GM12872 (cell line): ENCODE measurements around the gene GNG8.

Source experiments
- TF ChIP-seq, protein P1 (sequence below): IDR thresholded peaks from 3 replicates; pipeline ENCODE4 v1.5.1; 2011; ENCODE audit warnings: low read depth, mild to moderate bottlenecking, low read length, moderate library complexity; ENCODE audit not compliant: insufficient read depth

GNG8 gene

DNA sequence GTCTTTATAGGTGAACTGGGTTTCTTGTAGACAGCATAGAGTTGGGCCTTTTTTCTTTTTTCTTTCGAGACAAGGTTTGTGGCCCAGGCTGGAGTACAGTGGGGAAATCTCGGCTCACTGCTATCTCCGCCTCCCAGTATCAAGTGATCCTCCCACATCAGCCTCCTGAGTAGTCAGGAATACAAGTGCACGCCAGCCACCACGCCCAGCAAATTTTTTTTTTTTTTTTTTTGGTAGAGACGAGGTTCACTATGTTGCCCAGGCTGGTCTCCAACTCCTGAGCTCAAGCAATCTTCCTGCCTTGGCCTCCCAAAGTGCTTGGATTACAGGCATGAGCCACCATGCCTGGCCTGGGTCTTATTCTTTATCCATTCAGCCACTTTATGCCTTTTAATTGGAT, 40.0 kb downstream of the GNG8 start:
- TF ChIP-seq, protein P1, sequence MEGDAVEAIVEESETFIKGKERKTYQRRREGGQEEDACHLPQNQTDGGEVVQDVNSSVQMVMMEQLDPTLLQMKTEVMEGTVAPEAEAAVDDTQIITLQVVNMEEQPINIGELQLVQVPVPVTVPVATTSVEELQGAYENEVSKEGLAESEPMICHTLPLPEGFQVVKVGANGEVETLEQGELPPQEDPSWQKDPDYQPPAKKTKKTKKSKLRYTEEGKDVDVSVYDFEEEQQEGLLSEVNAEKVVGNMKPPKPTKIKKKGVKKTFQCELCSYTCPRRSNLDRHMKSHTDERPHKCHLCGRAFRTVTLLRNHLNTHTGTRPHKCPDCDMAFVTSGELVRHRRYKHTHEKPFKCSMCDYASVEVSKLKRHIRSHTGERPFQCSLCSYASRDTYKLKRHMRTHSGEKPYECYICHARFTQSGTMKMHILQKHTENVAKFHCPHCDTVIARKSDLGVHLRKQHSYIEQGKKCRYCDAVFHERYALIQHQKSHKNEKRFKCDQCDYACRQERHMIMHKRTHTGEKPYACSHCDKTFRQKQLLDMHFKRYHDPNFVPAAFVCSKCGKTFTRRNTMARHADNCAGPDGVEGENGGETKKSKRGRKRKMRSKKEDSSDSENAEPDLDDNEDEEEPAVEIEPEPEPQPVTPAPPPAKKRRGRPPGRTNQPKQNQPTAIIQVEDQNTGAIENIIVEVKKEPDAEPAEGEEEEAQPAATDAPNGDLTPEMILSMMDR, result no peak

DNA sequence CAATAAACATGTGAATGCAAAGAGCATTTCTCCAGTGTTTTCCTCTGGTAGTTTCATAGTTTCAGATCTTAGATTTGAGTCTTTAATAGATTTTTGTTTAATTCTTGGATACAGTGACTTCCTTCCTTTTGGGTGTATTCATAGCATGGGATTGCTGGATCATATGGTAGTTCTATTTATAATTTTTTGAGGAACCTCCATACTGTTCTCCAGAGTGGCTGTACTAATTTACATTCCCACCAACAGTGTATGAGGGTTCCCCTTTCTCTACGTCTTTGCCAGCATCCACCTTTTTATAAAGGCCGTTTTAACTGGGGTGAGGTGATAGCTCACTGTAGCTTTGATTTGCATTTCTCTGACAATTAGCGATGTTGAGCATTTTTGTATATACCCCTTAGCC, 44.1 kb downstream of the GNG8 start:
- TF ChIP-seq, protein P1, result no peak

DNA sequence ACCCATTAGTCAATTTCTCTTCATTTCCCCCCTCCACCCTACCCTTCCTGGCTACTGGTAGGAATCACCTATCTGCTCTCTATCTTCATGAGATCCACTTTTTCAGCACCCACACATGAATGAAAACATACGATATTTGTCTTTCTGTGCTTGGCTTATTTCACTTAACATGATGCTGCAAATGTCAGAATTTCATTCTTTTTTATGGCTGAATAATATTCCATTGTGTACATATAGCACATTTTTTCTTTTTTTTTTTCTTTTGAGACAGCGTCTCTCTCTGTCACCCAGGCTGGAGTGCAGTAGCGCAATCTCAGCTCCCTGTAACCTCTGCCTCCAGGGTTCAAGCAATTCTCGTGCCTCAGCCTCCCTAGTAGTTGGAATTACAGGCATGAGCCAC, 44.7 kb downstream of the GNG8 start:
- TF ChIP-seq, protein P1, result no peak

DNA sequence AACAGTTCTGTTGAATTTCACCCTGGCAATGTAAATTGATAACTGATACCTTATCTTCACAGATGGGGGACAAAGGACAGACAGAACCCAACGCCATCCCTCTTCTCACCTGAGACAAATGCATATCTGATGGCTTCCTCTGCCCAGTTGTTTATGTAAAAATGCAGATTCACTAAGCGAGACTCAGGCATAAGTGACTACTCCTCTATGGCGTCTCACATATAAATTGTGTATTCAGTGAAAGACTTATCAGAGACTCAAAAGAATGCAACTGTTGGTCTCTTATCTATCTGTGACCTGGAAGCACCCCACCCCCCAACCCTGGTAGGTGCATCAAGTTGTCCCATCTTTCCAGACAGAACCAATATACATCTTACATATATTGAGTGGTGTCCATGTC, 48.1 kb downstream of the GNG8 start:
- TF ChIP-seq, protein P1, result no peak

DNA sequence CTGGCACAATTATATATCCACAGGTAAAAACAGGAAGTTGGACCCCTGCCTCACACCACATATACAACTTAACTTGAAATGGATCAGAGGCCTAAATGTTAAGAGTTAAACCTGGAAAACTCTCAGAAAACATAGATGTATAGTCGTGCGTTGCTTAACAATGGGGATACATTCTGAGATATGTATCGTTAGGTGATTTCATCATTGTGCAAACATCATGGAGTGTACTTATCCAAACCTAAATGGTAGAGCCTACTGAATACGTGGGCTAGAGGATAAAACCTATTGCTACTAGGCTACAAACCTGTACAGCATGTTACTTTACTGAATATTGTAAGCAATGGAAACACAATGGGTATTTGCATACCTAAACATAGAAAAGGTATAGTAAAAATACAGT, 49.7 kb downstream of the GNG8 start:
- TF ChIP-seq, protein P1, result no peak

DNA sequence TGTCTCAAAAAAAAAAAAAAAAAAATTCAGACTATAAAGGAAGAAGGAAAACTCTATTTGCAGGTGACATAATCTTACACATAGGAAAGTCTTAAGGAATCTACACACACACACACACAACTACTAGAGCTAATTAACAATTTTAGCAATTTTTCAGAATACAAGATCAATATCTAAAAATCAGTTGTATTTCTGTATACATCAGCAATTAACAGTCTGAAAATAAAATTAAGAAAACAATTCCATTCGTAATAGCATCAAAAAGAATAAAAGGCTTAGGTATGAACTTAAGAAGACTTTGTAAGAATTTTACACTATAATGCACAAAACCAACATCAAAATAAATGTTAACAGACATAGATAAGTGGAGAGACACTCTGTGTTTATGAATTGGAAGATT, 50.5 kb downstream of the GNG8 start:
- TF ChIP-seq, protein P1, result no peak
